Measurements from ENCODE around the gene AUTS2. TPM values are rescaled to one million over a fixed set of nuclear protein-coding genes. Genes with fewer than 3 reads are reported as not detected.

Gene AUTS2
- total RNA-seq, 6 experiments from 2014 or later, result 10.4 to 32.0 (median 19.3) TPM

DNA sequence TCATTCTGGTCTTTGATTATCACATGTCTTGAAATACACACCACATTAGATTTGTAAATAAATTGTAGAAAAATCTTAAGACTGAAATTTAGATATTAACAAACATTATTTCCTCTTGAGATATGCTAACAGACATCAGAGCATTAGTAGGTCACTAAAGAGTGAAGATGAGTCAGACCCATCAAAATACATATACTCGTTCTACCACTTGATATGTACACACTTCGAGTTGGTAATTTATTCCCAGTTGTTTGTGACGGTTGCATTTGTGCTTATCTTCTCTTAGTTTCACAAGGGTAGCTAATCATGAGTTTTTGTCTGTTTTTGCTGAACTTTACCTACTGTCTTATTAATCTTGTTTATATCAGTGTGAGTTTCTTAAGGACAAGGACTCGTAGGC, 383.4 kb downstream of the AUTS2 start:
- ATAC-seq (no peak), DNase-seq (no peak)
- WGBS (ENCODE audit: insufficient coverage, low coverage, low lambda C conversion rate, missing lambda C conversion rate), result 71% methylated on average over 4 of the region's 4 CpGs
- no peaks in the 10 kb centered on the region for H3K9me3 ChIP-seq
- no peak overlapping the region for H3K4me3 ChIP-seq
- no peaks in the 10 kb centered on the region for H3K27me3 ChIP-seq
- H3K4me1 ChIP-seq, result no peaks in the 10 kb centered on the region
- H3K27ac ChIP-seq, result no peak overlapping the region
- H3K36me3 ChIP-seq, result no peaks in the 10 kb centered on the region
- TF ChIP-seq, protein P1, sequence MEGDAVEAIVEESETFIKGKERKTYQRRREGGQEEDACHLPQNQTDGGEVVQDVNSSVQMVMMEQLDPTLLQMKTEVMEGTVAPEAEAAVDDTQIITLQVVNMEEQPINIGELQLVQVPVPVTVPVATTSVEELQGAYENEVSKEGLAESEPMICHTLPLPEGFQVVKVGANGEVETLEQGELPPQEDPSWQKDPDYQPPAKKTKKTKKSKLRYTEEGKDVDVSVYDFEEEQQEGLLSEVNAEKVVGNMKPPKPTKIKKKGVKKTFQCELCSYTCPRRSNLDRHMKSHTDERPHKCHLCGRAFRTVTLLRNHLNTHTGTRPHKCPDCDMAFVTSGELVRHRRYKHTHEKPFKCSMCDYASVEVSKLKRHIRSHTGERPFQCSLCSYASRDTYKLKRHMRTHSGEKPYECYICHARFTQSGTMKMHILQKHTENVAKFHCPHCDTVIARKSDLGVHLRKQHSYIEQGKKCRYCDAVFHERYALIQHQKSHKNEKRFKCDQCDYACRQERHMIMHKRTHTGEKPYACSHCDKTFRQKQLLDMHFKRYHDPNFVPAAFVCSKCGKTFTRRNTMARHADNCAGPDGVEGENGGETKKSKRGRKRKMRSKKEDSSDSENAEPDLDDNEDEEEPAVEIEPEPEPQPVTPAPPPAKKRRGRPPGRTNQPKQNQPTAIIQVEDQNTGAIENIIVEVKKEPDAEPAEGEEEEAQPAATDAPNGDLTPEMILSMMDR (IDR thresholded peaks at IDR 0.05), result no peak
- no peak for TF ChIP-seq POLR2A (IDR thresholded peaks at IDR 0.05)
- intact Hi-C loops (cut with DNase I), result no loop called here

- intact Hi-C loops (cut with DNase I), result no loop called here
- Histone ChIP-seq H3K27me3 (no peaks in the 10 kb centered on the region), H3K4me3 (no peak overlapping the region), H3K36me3 (no peaks in the 10 kb centered on the region), H3K9me3 (no peaks in the 10 kb centered on the region), H3K4me1 (no peaks in the 10 kb centered on the region), H3K27ac (no peak overlapping the region)
- no peak for TF ChIP-seq POLR2A (IDR thresholded peaks at IDR 0.05)
- TF ChIP-seq, protein P1 (IDR thresholded peaks at IDR 0.05), result no peak
- WGBS (ENCODE audit: insufficient coverage, low coverage, low lambda C conversion rate, missing lambda C conversion rate), result 14% methylated on average over 1 of the region's 1 CpG
- DNase-seq (no peak), ATAC-seq (no peak)
These were observed 383.9 kb downstream of the AUTS2 start for GRCh38 chr7:69982197-69982596.

DNA sequence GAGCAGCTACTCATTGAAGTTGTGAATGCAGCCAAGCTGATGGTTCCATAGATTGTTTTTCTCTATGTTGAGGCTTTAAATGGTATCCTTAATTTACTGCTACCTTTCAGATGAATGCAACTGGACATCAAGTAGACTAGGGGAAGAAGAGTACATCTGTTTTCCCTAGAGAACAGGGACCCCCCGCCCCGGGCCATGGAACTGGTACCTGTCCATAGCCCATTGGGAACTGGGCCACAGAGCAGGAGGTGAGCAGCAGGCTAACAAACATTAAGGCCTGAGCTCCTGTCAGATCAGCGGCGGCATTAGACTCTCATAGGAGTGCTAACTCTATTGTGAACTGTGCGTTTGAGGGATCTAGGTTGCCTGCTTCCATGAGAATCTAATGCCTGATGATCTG, 391.3 kb downstream of the AUTS2 start:
- TF ChIP-seq, protein P1 (IDR thresholded peaks at IDR 0.05), result no peak
- no peak for TF ChIP-seq POLR2A (IDR thresholded peaks at IDR 0.05)
- H3K9me3 ChIP-seq, result no peaks in the 10 kb centered on the region
- intact Hi-C loops (cut with DNase I), result no loop called here
- no peak overlapping the region for H3K27ac ChIP-seq
- ATAC-seq, result no peak
- no peak for DNase-seq
- 78% methylated on average over 2 of the region's 5 CpGs for WGBS (ENCODE audit: insufficient coverage, low coverage, low lambda C conversion rate, missing lambda C conversion rate)
- H3K4me3 ChIP-seq, result no peak overlapping the region
- H3K4me1 ChIP-seq, result no peaks in the 10 kb centered on the region
- H3K36me3 ChIP-seq, result no peaks in the 10 kb centered on the region
- no peaks in the 10 kb centered on the region for H3K27me3 ChIP-seq

GRCh38 chr7:69992938-69993337, 394.7 kb downstream of the AUTS2 start:
- ATAC-seq, result peak in 1 of 4 donors; percentile 10
- intact Hi-C loops (cut with DNase I), result no loop called here

More at GRCh38 chr7:69992938-69993337, 394.7 kb downstream of the AUTS2 start:
- Histone ChIP-seq H3K27ac (no peak overlapping the region), H3K4me3 (no peak overlapping the region), H3K27me3 (no peaks in the 10 kb centered on the region), H3K9me3 (no peaks in the 10 kb centered on the region), H3K36me3 (no peaks in the 10 kb centered on the region), H3K4me1 (no peaks in the 10 kb centered on the region)
- no peak for DNase-seq
- WGBS (ENCODE audit: insufficient coverage, low coverage, low lambda C conversion rate, missing lambda C conversion rate), result 77% methylated on average over 3 of the region's 4 CpGs
- TF ChIP-seq, protein P1 (IDR thresholded peaks at IDR 0.05), result no peak
- TF ChIP-seq POLR2A (IDR thresholded peaks at IDR 0.05), result no peak
